ENCODE measurements around the gene DCAF6.

GRCh38 chr1:168101336-168101735, 164.9 kb downstream of the DCAF6 start:
- TF ChIP-seq EZH2 (IDR thresholded peaks at IDR 0.05; ENCODE audit: borderline replicate concordance, low read depth, low read length, poor library complexity, severe bottlenecking), result no peak
- no peak for TF ChIP-seq CTCF (conservative IDR thresholded peaks at IDR 0.05; ENCODE audit: low read depth, low read length)
